ENCODE measurements around the gene SMARCC1.

DNA sequence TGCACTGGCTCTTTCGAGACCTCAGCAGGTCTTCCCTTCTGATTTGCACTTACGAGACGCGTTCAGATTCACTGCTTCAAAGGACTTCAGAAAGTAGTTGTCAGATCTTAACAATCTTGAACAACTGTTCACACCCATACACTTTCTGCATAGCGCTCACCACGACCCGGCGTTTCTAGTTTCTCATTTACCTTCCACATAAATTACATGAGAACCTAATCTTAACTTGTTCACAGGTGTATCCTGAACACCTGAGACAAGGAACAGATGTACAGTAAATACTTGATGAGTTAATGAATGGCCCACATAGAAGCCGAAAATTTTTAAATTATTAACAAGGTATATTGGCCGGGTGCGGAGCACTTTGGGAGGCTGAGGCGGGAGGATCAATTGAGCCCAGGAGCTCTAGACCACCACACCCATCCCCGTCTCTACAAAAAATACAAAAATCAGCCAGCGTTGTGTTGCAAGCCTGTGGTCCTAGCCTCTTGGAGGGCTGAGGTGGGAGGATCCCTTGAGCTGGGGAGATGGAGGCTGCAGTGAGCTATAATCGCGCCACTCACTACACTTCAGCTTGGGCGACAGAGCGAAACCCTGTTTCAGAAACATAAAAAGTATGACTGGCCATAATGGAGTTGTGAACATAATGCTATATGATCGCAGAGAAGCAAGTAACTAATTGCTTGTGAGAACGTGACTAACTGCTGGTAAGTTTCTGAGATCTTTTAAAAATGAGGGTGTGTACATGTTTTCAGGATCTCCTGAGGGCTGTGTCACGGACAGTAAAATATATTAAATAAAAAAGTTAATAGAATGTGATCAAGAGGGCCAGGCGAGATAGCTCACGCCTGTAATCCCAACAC is 984 bp upstream of the SMARCC1 start:
- TF ChIP-seq, protein P1, sequence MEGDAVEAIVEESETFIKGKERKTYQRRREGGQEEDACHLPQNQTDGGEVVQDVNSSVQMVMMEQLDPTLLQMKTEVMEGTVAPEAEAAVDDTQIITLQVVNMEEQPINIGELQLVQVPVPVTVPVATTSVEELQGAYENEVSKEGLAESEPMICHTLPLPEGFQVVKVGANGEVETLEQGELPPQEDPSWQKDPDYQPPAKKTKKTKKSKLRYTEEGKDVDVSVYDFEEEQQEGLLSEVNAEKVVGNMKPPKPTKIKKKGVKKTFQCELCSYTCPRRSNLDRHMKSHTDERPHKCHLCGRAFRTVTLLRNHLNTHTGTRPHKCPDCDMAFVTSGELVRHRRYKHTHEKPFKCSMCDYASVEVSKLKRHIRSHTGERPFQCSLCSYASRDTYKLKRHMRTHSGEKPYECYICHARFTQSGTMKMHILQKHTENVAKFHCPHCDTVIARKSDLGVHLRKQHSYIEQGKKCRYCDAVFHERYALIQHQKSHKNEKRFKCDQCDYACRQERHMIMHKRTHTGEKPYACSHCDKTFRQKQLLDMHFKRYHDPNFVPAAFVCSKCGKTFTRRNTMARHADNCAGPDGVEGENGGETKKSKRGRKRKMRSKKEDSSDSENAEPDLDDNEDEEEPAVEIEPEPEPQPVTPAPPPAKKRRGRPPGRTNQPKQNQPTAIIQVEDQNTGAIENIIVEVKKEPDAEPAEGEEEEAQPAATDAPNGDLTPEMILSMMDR (IDR thresholded peaks at IDR 0.05) = no peak
- no peak for TF ChIP-seq POLR2AphosphoS5 (IDR thresholded peaks at IDR 0.05)
- TF ChIP-seq POLR2A (IDR thresholded peaks at IDR 0.05) = no peak
